H1 (cell line): ENCODE results near the gene NKAIN2.

ENCODE experiments used
- ASH2L ChIP-seq: fragments of 200-600, 300-600 bp; sonication (generic); IDR thresholded peaks from one replicate; pipeline ENCODE4 v1.7.1; 2017; ENCODE audit warnings: low read length
- CBX5 ChIP-seq: fragments of 300-800, 300-1000 bp; sonication (generic); IDR thresholded peaks from 2 replicates; pipeline ENCODE4 v1.7.1; 2016; ENCODE audit warnings: antibody characterized with exemption, low read length, low read depth
- CEBPB ChIP-seq: IDR thresholded peaks from 2 replicates; pipeline ENCODE4 v1.6.1; 2012; ENCODE audit warnings: low read depth, low read length
- EGR1 ChIP-seq: IDR thresholded peaks from 2 replicates; pipeline ENCODE4 v1.6.1; 2011; ENCODE audit warnings: low read depth, low read length, borderline replicate concordance
- HDAC2 ChIP-seq, 2 experiments: fragments of 300-600 bp in 1 of 2; sonication (generic) in 1 of 2; IDR thresholded peaks; 2 replicates each; pipeline ENCODE4 v1.6.1; 2011 to 2012; ENCODE audit warnings: low read depth in 2 of 2, low read length in 2 of 2, mild to moderate bottlenecking in 2 of 2, moderate library complexity in 2 of 2, borderline replicate concordance in 1 of 2, inconsistent platforms in 1 of 2
- JUN ChIP-seq: IDR thresholded peaks from 2 replicates; pipeline ENCODE4 v1.6.1; 2011; ENCODE audit warnings: low read depth, mild to moderate bottlenecking, improper control_type of control experiment, low read length
- POLR2A ChIP-seq, 2 experiments: IDR thresholded peaks; 1 replicate in 1 of 2; 2 replicates in 1 of 2; pipeline ENCODE4 v1.6.1; 2011; ENCODE audit warnings: low read depth in 2 of 2, low read length in 2 of 2, mild to moderate bottlenecking in 2 of 2; ENCODE audit errors: control extremely low read depth in 1 of 2
- RBBP5 ChIP-seq: IDR thresholded peaks from 2 replicates; pipeline ENCODE4 v1.7.1; 2012; ENCODE audit warnings: low read depth, mild to moderate bottlenecking, inconsistent platforms, low read length, moderate library complexity, borderline replicate concordance
- SP1 ChIP-seq: IDR thresholded peaks from 2 replicates; pipeline ENCODE4 v1.6.1; 2011; ENCODE audit warnings: low read depth, low read length
- TAF1 ChIP-seq: IDR thresholded peaks from 2 replicates; pipeline ENCODE4 v1.6.1; 2011; ENCODE audit warnings: mild to moderate bottlenecking, low read depth, low read length
- TF ChIP-seq, protein P1 (sequence below), 3 experiments: IDR thresholded peaks; 1 replicate in 2 of 3; 2 replicates in 1 of 3; pipeline versions ENCODE4 v1.5.1 to v1.6.1; 2011; ENCODE audit warnings: low read length in 3 of 3, mild to moderate bottlenecking in 3 of 3, inconsistent platforms in 2 of 3, low read depth in 1 of 3, moderate library complexity in 1 of 3; ENCODE audit not compliant: insufficient read depth in 1 of 3; ENCODE audit errors: control extremely low read depth in 1 of 3

DNA sequence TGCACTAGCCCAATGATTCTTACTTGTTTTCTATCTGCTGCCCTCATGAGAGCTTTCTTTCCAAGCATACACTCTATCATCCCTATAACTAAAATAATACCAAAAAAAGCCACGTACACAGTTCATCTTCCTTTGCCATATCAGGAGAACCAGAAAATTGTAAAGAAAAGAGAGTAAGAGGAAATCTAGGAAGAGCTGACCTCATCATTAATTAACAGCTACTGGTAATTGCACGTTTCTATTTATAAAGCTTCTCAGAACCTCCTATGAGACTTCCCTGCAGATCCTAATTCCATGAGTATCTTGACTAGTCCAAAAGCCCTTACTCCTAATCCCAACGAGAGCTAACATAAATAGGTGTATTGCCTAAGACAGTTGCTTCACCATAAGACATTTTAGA lies 967.1 kb downstream of the NKAIN2 start:
- TF ChIP-seq CEBPB, result no peak
- TF ChIP-seq POLR2A (IDR thresholded peaks at IDR 0.05; ENCODE audit: control extremely low read depth in 1 of 2, low read depth in 2 of 2, low read length in 2 of 2), result no peak
- TF ChIP-seq RBBP5, result no peak
- TF ChIP-seq HDAC2 (IDR thresholded peaks at IDR 0.05; ENCODE audit: borderline replicate concordance in 1 of 2, low read depth in 2 of 2, low read length in 2 of 2), result no peak
- no peak for TF ChIP-seq JUN
- TF ChIP-seq, protein P1, sequence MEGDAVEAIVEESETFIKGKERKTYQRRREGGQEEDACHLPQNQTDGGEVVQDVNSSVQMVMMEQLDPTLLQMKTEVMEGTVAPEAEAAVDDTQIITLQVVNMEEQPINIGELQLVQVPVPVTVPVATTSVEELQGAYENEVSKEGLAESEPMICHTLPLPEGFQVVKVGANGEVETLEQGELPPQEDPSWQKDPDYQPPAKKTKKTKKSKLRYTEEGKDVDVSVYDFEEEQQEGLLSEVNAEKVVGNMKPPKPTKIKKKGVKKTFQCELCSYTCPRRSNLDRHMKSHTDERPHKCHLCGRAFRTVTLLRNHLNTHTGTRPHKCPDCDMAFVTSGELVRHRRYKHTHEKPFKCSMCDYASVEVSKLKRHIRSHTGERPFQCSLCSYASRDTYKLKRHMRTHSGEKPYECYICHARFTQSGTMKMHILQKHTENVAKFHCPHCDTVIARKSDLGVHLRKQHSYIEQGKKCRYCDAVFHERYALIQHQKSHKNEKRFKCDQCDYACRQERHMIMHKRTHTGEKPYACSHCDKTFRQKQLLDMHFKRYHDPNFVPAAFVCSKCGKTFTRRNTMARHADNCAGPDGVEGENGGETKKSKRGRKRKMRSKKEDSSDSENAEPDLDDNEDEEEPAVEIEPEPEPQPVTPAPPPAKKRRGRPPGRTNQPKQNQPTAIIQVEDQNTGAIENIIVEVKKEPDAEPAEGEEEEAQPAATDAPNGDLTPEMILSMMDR (IDR thresholded peaks at IDR 0.05; ENCODE audit: control extremely low read depth in 1 of 3, insufficient read depth in 1 of 3, low read depth in 1 of 3, low read length in 3 of 3), result no peak
- no peak for TF ChIP-seq ASH2L
- TF ChIP-seq EGR1, result no peak
- no peak for TF ChIP-seq CBX5
- no peak for TF ChIP-seq SP1
- TF ChIP-seq TAF1, result no peak
